Activated CD4-positive, CD25-positive, alpha-beta regulatory T cell (primary cell): Measurements from ENCODE around the gene HMCN2.

ENCODE experiments used
- DNase-seq, 4 experiments: peaks; one replicate each; lab custom pipeline; 2025; lab: John Stamatoyannopoulos, UW

The HMCN2 gene

GRCh38 chr9:130308081-130308571 lies 42.6 kb downstream of the HMCN2 start:
- no peak for DNase-seq

- no peak for DNase-seq
Measured at GRCh38 chr9:130309689-130310455, 44.3 kb downstream of the HMCN2 start.

GRCh38 chr9:130310456-130310855 lies 44.9 kb downstream of the HMCN2 start:
- no peak for DNase-seq

GRCh38 chr9:130311003-130311402 lies 45.4 kb downstream of the HMCN2 start:
- DNase-seq = no peak

DNA sequence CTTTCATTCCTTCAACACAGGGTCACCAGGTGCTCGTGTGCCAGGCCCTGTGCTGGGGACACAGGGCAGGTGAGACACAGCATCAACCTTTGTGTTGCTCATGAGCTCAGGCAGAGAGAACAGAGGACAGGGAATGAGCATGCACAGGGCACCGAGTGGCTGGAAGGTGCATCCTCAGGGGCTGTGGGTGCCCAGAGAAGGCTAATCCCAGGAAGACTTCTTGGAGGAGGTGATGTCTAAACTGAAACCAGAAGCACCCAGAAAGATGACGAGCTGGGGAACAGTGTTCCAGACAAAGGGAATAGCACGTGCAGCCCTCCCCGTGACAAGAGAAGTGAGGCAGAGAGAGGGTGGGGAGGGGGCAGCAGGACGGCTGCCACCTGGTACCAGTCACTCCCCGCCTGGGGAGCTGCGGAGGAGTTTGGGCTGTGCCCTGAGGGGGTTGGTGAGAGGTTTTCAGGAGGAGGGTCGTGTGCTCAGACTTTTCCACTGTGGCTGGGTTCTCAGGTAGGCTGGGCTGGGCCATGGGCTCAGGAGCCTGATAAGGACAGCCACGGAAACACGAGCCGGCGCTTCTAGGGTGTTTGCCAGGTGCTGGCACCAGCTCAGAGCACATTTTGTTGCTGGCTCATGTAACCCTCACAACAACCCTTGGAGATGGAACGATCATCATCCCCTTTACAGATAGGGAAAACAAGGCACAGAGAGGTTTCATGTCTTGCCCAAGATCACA lies 46.0 kb downstream of the HMCN2 start:
- no peak for DNase-seq

DNA sequence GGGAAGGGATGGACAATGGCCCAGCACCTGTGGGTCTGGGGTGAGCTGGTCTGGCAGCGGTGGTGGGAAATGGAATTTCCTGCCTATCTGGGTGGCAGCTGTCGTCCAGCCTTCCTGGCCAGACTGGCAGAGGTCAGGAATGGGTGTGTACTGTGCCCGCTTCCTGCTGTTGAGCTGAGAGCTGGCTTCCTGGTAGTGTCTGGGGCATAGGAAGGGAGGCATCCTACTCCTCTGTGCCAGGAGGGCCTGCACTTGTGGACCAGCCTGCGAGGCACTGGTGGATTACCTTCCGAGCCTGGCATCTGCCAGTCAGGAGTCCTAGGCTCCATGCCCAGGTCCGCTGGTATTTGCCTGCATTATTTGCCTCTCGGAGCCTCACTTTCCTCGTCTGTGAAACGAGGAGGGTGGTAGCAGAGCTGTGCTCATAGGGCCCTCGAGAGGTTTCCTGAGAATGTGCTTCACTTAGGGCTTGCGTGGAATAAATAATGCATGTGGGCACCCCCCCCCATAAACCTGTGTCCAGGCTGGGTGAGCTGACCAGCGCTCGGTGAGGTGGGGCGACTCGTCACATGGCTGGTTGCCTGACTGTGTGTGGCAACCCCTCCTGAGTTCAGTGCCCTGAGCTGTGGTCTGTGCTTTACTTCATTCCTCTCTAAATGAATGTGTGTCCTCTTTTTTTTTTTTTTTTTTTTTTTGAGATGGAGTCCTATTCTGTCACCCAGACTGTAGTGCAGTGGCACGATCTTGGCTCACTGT lies 47.7 kb downstream of the HMCN2 start:
- no peak for DNase-seq

- DNase-seq = no peak
Measured at GRCh38 chr9:130315446-130316226, 50.1 kb downstream of the HMCN2 start.

- DNase-seq = no peak
Measured at GRCh38 chr9:130316430-130316829, 50.9 kb downstream of the HMCN2 start.

DNA sequence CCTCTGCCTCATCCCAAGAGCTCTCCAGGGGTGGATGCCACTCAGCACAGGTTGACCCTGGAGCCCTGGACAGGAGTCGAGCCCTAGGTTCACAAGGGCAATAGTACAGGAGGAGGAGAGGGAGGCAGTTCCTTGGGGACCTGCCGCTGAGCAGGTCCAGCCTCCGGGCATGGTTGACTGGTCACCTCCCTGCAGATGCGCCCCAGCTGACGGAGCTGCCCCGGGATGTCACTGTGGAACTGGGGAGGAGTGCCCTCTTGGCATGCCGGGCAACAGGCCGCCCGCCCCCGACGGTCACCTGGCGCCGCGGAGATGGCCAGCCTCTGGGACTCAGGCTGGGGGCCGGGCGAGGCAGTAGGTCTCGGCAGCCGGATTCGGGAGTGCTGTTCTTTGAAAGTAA lies 53.7 kb downstream of the HMCN2 start:
- no peak for DNase-seq

DNA sequence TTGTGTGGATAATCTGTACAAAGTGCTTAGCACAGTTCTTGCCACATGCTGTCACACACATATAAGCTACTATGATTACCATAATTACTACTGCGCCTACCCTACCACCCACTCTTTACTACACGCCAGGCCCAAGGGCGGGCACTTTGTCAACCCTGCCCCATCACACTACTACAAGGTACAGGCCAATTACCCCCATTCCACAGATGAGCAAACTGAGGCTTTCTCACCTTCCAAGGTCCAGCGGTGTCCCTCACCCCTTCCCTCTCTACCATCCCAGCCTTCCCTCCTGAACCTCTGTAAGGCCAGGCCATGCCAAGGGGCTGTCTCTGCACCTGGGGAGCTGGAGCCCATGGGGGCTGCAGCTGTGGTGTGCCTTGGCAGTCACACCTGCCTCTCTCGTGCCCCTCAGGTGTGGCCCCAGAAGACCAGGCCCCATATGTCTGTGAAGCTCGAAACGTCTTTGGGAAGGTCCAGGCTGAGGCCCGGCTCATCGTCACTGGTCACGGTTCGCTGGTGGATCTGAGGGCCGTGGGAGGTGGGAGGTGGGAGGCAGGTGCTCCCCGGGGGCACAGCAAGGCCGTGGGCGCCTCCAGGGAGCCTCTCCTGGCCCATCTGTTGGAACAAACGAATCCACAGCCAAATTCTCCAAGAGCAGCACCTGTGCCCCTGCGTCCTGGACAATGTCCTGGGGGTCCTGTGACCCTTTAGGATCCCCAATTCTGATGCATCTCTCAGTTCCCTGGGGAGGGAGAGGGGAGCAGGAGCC lies 54.6 kb downstream of the HMCN2 start:
- DNase-seq = no peak

DNA sequence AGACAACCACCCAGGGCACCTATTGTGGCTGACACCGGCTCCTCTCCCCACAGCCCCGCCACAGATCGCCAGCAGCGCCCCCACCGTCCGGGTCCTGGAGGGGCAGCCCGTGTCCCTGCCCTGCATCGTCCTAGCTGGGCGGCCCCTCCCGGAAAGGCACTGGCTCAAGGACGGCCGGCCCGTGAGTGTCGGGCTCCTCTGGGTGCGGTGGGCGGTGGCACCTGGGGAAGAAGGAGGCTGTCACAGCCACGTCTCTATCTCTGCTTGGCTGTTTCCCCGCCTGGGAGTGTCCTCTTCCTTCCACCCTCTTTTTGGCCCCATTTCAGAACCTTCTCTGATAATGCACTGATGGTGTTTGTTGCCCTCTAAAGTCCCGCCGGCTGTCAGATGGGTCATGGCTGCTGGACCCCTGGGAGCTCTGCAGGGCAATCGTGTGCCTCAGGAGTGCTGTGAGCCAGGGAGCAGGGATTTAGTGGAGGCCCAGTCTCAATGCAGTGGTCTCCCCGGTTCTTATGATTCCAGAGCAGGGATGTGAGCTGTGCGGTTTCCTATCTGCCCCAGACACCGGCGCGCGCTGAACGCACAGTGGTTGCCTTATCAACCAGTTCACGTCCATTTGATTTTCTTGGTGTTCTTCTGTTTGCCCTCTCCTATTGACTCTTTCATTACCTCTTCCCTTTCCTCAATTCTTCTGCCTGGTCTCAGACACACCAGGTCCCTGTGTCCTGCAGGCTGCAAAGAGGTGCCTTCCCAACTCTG lies 55.3 kb downstream of the HMCN2 start:
- no peak for DNase-seq

GRCh38 chr9:130321539-130321938 lies 56.0 kb downstream of the HMCN2 start:
- no peak for DNase-seq

- no peak for DNase-seq
Measured at GRCh38 chr9:130323051-130323745, 57.6 kb downstream of the HMCN2 start.

DNA sequence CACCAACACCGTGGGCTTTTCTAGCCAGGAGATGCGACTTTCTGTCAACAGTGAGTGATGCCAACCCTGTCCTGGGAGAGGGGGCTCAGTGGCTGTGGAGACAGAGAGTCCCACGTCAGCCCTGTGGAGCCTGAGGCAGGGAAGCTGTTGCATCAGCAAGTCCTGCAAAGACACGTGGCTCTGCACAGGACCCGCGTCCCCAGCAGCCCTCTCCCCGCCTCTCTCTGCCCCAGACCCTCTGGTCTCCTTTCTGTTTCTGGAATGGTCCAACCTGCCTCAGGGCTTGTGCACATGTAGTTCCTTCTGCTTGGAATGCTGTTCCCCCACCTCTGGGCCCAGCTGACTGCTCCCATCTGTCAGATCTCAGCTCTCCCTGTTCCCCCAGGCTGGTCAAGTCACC lies 60.4 kb downstream of the HMCN2 start:
- DNase-seq = no peak

- DNase-seq = no peak
Measured at GRCh38 chr9:130327070-130327780, 61.7 kb downstream of the HMCN2 start.

GRCh38 chr9:130327781-130328348 lies 62.3 kb downstream of the HMCN2 start:
- no peak for DNase-seq

DNA sequence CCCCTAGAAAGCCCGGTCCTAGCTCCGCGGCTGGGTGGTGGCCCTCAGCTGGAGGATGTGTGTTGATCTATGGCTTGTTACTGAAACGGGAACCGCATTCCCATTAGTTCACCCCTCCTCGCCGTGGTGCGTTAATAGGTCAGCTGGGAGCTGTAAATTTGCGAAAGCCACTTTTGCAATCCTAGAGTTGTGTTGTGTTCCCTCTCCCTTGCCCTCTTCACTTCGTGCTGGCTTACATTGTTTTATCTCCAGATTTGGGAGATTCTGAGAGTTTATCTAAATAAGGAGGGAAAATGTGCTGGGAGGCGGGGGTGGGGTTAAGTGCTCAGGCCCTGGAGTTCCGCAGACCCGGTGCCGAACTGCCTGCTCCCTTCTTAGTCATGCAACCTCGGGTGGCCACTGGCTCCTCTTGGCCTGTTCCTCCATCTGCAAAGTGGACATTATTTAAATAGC lies 62.8 kb downstream of the HMCN2 start:
- no peak for DNase-seq

- no peak for DNase-seq
Measured at GRCh38 chr9:130329061-130329460, 63.5 kb downstream of the HMCN2 start.
